Uterus (tissue), 2 donors: ENCODE results near the gene HOXA3.

Experiments
- POLR2A ChIP-seq, 2 donors: fragments of 450-650 bp; IDR thresholded peaks; one replicate each; pipeline ENCODE4 v1.6.1; 2016; ENCODE audit warnings: antibody characterized with exemption in 2 of 2, mild to moderate bottlenecking in 1 of 2, moderate library complexity in 1 of 2
- TF ChIP-seq, protein P1 (sequence below), 4 experiments: fragments of 200-600 bp in 2 of 4; fragments of 450-650 bp in 2 of 4; sonication (generic) in 2 of 4; IDR thresholded peaks; one replicate each; pipeline ENCODE4 v1.5.1; 2016 to 2019; ENCODE audit warnings: antibody characterized with exemption in 4 of 4, mild to moderate bottlenecking in 2 of 4, moderate library complexity in 1 of 4

DNA sequence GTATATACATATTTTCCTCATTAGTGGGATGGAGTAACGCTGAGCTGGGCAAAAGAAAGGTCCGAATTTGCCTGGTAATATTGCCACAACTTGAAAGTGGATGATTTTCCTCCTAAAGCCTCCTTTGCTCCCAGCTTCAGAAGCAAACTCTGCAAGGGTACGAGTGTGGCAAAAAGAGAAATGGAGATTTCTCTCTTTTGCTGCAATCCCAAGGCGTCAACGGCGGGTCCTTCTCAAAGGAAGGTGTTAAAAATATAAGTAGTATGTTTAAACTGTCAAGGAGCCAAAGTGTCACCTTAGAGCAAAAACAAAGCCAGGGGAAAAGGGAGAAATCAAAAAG lies 37.5 kb downstream of the HOXA3 start:
- TF ChIP-seq, protein P1, sequence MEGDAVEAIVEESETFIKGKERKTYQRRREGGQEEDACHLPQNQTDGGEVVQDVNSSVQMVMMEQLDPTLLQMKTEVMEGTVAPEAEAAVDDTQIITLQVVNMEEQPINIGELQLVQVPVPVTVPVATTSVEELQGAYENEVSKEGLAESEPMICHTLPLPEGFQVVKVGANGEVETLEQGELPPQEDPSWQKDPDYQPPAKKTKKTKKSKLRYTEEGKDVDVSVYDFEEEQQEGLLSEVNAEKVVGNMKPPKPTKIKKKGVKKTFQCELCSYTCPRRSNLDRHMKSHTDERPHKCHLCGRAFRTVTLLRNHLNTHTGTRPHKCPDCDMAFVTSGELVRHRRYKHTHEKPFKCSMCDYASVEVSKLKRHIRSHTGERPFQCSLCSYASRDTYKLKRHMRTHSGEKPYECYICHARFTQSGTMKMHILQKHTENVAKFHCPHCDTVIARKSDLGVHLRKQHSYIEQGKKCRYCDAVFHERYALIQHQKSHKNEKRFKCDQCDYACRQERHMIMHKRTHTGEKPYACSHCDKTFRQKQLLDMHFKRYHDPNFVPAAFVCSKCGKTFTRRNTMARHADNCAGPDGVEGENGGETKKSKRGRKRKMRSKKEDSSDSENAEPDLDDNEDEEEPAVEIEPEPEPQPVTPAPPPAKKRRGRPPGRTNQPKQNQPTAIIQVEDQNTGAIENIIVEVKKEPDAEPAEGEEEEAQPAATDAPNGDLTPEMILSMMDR (IDR thresholded peaks at IDR 0.05): no peak
- no peak for TF ChIP-seq POLR2A (IDR thresholded peaks at IDR 0.05)
